SK-N-SH (cell line): ENCODE measurements around the gene CACNA1G. TPM values are rescaled to one million over a fixed set of nuclear protein-coding genes. Genes with fewer than 3 reads are reported as not detected.

Experiments used
- CTCF ChIA-PET: fragments of 300-600, 350-600 bp; formaldehyde crosslinking; extraction: SDS; loops from one replicate; lab custom pipeline; 2021; lab: Yijun Ruan, JAX
- POLR2A ChIA-PET: fragments of 350-600 bp; sonication (Branson Sonifier 250); formaldehyde crosslinking; extraction: SDS; loops from one replicate; lab custom pipeline; 2020; ENCODE audit warnings: antibody characterized with exemption, inconsistent platforms; lab: Yijun Ruan, JAX
- DNase-seq: peaks from one replicate; pipeline ENCODE4 v3.0.0; 2012
- H2AFZ ChIP-seq: fragments of 200-600 bp; sonication (generic); 2 replicates; pipeline ENCODE4 v1.8.1; 2016; ENCODE audit warnings: antibody characterized with exemption, mild to moderate bottlenecking, low read depth
- H3F3A ChIP-seq: fragments of 200-600 bp; sonication (generic); replicated peaks from 2 replicates; pipeline ENCODE3; 2016; ENCODE audit warnings: antibody characterized with exemption, mild to moderate bottlenecking; ENCODE audit not compliant: insufficient read depth
- H3K27ac ChIP-seq, 2 experiments: fragments of 200-500 bp in 1 of 2; fragments of 200-600 bp in 1 of 2; sonication (Bioruptor generic) in 1 of 2; sonication (generic), shearing (Covaris generic) in 1 of 2; 2 replicates each; pipeline versions ENCODE4 v1.5.1 to v1.6.1; 2014 to 2016; ENCODE audit warnings: low read depth in 2 of 2, inconsistent platforms in 1 of 2, low read length in 1 of 2, mild to moderate bottlenecking in 1 of 2, mixed read lengths in 1 of 2
- H3K27me3 ChIP-seq: fragments of 200-600 bp; sonication (generic), shearing (Covaris generic); 2 replicates; pipeline ENCODE4 v1.6.1; 2016; ENCODE audit warnings: mixed run types; ENCODE audit not compliant: insufficient read depth
- H3K36me3 ChIP-seq, 2 experiments: fragments of 200-500 bp in 1 of 2; fragments of 200-600 bp in 1 of 2; sonication (Bioruptor generic) in 1 of 2; sonication (generic) in 1 of 2; replicated peaks in 1 of 2; 2 replicates each; pipeline versions ENCODE3 to v1.5.1; 2014 to 2016; ENCODE audit warnings: low read length in 1 of 2, mild to moderate bottlenecking in 1 of 2; ENCODE audit not compliant: insufficient read depth in 2 of 2, control insufficient read depth in 1 of 2
- H3K4me1 ChIP-seq, 2 experiments: fragments of 200-500 bp in 1 of 2; fragments of 200-600 bp in 1 of 2; sonication (Bioruptor generic) in 1 of 2; sonication (generic), shearing (Covaris generic) in 1 of 2; 2 replicates each; pipeline versions ENCODE4 v1.5.1 to v1.6.1; 2014 to 2016; ENCODE audit warnings: low read depth in 1 of 2, low read length in 1 of 2, mixed run types in 1 of 2; ENCODE audit not compliant: insufficient read depth in 2 of 2, control insufficient read depth in 1 of 2
- H3K4me2 ChIP-seq: fragments of 200-600 bp; sonication (generic), shearing (Covaris generic); 2 replicates; pipeline ENCODE4 v1.6.1; 2017; ENCODE audit warnings: mixed run types
- H3K4me3 ChIP-seq, 2 experiments: fragments of 200-500 bp in 1 of 2; fragments of 200-600 bp in 1 of 2; sonication (Bioruptor generic) in 1 of 2; sonication (generic), shearing (Covaris generic) in 1 of 2; 2 replicates each; pipeline versions ENCODE4 v1.5.1 to v1.8.1; 2014 to 2016; ENCODE audit warnings: low read depth in 2 of 2, inconsistent platforms in 1 of 2, low read length in 1 of 2, mild to moderate bottlenecking in 1 of 2, mixed read lengths in 1 of 2, moderate library complexity in 1 of 2
- H3K79me2 ChIP-seq: fragments of 200-600 bp; sonication (generic); 2 replicates; pipeline ENCODE4 v1.8.1; 2017; ENCODE audit warnings: mild to moderate bottlenecking; ENCODE audit not compliant: insufficient read depth
- H3K9ac ChIP-seq: fragments of 200-600 bp; sonication (generic); 2 replicates; pipeline ENCODE4 v1.6.1; 2017; ENCODE audit warnings: mixed run types
- H3K9me2 ChIP-seq: fragments of 200-600 bp; sonication (generic); 2 replicates; pipeline ENCODE4 v1.6.1; 2017; ENCODE audit warnings: mixed run types
- H3K9me3 ChIP-seq: fragments of 200-600 bp; sonication (generic); 2 replicates; pipeline ENCODE4 v1.6.1; 2017; ENCODE audit warnings: mixed run types, mild to moderate bottlenecking, moderate library complexity
- H4K20me1 ChIP-seq: fragments of 200-600 bp; sonication (generic); 2 replicates; pipeline ENCODE4 v1.6.1; 2017; ENCODE audit warnings: mild to moderate bottlenecking, mixed run types; ENCODE audit not compliant: insufficient read depth
- ELF1 ChIP-seq: IDR thresholded peaks from 2 replicates; pipeline ENCODE4 v1.4.0; 2012
- EP300 ChIP-seq, 2 experiments: IDR thresholded peaks; 2 replicates each; pipeline versions ENCODE4 v1.4.0 to v1.6.1; 2012; ENCODE audit warnings: borderline replicate concordance in 1 of 2, low read depth in 1 of 2, low read length in 1 of 2
- FOSL2 ChIP-seq: IDR thresholded peaks from 2 replicates; pipeline ENCODE4 v1.4.0; 2012; ENCODE audit warnings: low read depth, mild to moderate bottlenecking, moderate library complexity, borderline replicate concordance
- FOXJ3 ChIP-seq: sonication (generic); formaldehyde crosslinking; IDR thresholded peaks from 2 replicates; pipeline ENCODE4 v1.5.1; 2020; ENCODE audit warnings: mild to moderate bottlenecking, missing genetic modification reagents
- JUND ChIP-seq: IDR thresholded peaks from 2 replicates; pipeline ENCODE4 v1.4.0; 2012
- MAX ChIP-seq: IDR thresholded peaks from 2 replicates; pipeline ENCODE4 v1.4.0; 2012; ENCODE audit warnings: low read depth
- NRF1 ChIP-seq: IDR thresholded peaks from 2 replicates; pipeline ENCODE4 v1.6.1; 2012; ENCODE audit warnings: low read depth, mild to moderate bottlenecking, low read length
- PBX3 ChIP-seq: IDR thresholded peaks from 2 replicates; pipeline ENCODE4; 2012
- RCOR1 ChIP-seq: fragments of 150-350 bp; IDR thresholded peaks from 2 replicates; pipeline ENCODE4 v1.6.1; 2017; ENCODE audit warnings: antibody characterized with exemption, low read length
- RFX5 ChIP-seq: IDR thresholded peaks from 2 replicates; pipeline ENCODE4 v1.6.1; 2012; ENCODE audit warnings: mild to moderate bottlenecking, improper control_type of control experiment, low read length
- SMC3 ChIP-seq: IDR thresholded peaks from 2 replicates; pipeline ENCODE4 v1.6.1; 2012; ENCODE audit warnings: low read depth, low read length, improper control_type of control experiment
- TEAD4 ChIP-seq: IDR thresholded peaks from 2 replicates; pipeline ENCODE4 v1.4.0; 2012; ENCODE audit warnings: mild to moderate bottlenecking, borderline replicate concordance; ENCODE audit not compliant: insufficient read depth
- USF1 ChIP-seq: IDR thresholded peaks from 2 replicates; pipeline ENCODE4 v1.4.0; 2012; ENCODE audit warnings: low read depth, borderline replicate concordance
- USF2 ChIP-seq: fragments of 150-350 bp; IDR thresholded peaks from 2 replicates; pipeline ENCODE4 v1.6.1; 2017; ENCODE audit warnings: antibody characterized with exemption, low read length, low read depth, borderline replicate concordance
- ZBTB33 ChIP-seq: IDR thresholded peaks from 2 replicates; pipeline ENCODE4 v1.4.0; 2012; ENCODE audit warnings: low read depth, borderline replicate concordance
- WGBS: methylation state at CpG from one replicate; pipeline ENCODE4 v1.1.6; 2017; ENCODE audit warnings: low lambda C conversion rate; 5-methylcytosine and 5-hydroxymethylcytosine counted together
- polyA plus RNA-seq, 3 experiments: library from polyadenylated mRNA; depleted of rRNA; stranded (reverse); fragments of >200 nt; gene quantifications; 2 replicates each; pipeline ENCODE4 v1.2.3, GENCODE V29; 2012
- TF ChIP-seq, protein P1 (sequence below): IDR thresholded peaks from 2 replicates; pipeline ENCODE4 v1.6.1; 2012; ENCODE audit warnings: mild to moderate bottlenecking, low read depth, low read length, moderate library complexity

CACNA1G gene
- polyA plus RNA-seq, 1 of the 3 experiments (the other 2 are of a cell fraction), result 0.21 TPM

DNA sequence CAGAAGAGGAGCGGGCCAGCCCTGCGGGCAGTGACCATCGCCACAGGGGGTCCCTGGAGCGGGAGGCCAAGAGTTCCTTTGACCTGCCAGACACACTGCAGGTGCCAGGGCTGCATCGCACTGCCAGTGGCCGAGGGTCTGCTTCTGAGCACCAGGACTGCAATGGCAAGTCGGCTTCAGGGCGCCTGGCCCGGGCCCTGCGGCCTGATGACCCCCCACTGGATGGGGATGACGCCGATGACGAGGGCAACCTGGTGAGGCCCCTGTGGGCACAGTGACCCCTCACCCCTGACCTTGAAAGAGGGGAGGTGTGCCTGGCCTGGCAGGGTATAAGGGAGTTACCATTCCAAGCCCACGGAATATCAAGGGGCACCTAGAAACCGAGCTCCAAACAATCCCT is 39.1 kb downstream of the CACNA1G start:
- Histone ChIP-seq H3F3A (no peaks in the 10 kb centered on the region), H3K4me3 (no peak overlapping the region), H3K9me2 (no peaks in the 10 kb centered on the region), H4K20me1 (no peaks in the 10 kb centered on the region), H3K27ac (no peak overlapping the region), H2AFZ (no peak overlapping the region), H3K27me3 (no peaks in the 10 kb centered on the region), H3K9ac (no peak overlapping the region), H3K9me3 (no peaks in the 10 kb centered on the region), H3K4me1 (peaks cover 5 to 51% of the 10 kb centered on the region in 2 experiments), H3K79me2 (no peaks in the 10 kb centered on the region), H3K36me3 (no peaks in the 10 kb centered on the region), H3K4me2 (no peak overlapping the region)
- WGBS, result 81% methylated on average over 15 of the region's 15 CpGs
- CTCF ChIA-PET, result interaction anchor here (0.8 to 22.2 kb wide), 5 partner anchors 9 to 48 kb away, joined by 3 to 402 read pairs (median 7); partner anchors contain the start of gene ABCC3
- DNase-seq, result no peak
- POLR2A ChIA-PET, result no interaction called here
- TF ChIP-seq ELF1 (no peak), NRF1 (no peak), JUND (no peak), FOSL2 (no peak), RCOR1 (no peak), SMC3 (no peak), ZBTB33 (no peak), RFX5 (no peak), MAX (no peak), USF1 (no peak), EP300 (IDR thresholded peaks at IDR 0.05; ENCODE audit: borderline replicate concordance in 1 of 2, low read depth in 1 of 2, low read length in 1 of 2) (no peak), FOXJ3 (CRISPR knock-in tag) (no peak), USF2 (no peak), PBX3 (no peak), TEAD4 (no peak)
- TF ChIP-seq, protein P1, sequence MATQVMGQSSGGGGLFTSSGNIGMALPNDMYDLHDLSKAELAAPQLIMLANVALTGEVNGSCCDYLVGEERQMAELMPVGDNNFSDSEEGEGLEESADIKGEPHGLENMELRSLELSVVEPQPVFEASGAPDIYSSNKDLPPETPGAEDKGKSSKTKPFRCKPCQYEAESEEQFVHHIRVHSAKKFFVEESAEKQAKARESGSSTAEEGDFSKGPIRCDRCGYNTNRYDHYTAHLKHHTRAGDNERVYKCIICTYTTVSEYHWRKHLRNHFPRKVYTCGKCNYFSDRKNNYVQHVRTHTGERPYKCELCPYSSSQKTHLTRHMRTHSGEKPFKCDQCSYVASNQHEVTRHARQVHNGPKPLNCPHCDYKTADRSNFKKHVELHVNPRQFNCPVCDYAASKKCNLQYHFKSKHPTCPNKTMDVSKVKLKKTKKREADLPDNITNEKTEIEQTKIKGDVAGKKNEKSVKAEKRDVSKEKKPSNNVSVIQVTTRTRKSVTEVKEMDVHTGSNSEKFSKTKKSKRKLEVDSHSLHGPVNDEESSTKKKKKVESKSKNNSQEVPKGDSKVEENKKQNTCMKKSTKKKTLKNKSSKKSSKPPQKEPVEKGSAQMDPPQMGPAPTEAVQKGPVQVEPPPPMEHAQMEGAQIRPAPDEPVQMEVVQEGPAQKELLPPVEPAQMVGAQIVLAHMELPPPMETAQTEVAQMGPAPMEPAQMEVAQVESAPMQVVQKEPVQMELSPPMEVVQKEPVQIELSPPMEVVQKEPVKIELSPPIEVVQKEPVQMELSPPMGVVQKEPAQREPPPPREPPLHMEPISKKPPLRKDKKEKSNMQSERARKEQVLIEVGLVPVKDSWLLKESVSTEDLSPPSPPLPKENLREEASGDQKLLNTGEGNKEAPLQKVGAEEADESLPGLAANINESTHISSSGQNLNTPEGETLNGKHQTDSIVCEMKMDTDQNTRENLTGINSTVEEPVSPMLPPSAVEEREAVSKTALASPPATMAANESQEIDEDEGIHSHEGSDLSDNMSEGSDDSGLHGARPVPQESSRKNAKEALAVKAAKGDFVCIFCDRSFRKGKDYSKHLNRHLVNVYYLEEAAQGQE, result no peak
